T-cell (primary cell): Measurements from ENCODE around the gene PAFAH1B2. TPM values are rescaled to one million over a fixed set of nuclear protein-coding genes. Genes with fewer than 3 reads are reported as not detected.
A peak's percentile ranks its signal among the peaks of the same experiment; 100 is the strongest.

ENCODE experiments used
- ATAC-seq, 4 experiments: fragments of 200-7000 bp in 3 of 4; fragments of 150-1000 bp in 1 of 4; cut with Tn5 transposase; replicated peaks in 1 of 4; 1 replicate in 3 of 4; 2 replicates in 1 of 4; pipeline ENCODE4 v1.10.0; 2021; ENCODE audit warnings: moderate library complexity in 3 of 4, mild to moderate bottlenecking in 2 of 4, moderate number of reproducible peaks in 1 of 4
- CTCF ChIA-PET, 2 donors: fragments of 300-600 bp; sonication (Branson Sonifier 250); formaldehyde crosslinking; loops; one replicate each; lab custom pipeline; 2022; ENCODE audit warnings: antibody characterized with exemption in 2 of 2; lab: Charles Lee
- POLR2A ChIA-PET, 2 donors: fragments of 300-600 bp; sonication (Branson Sonifier 250); formaldehyde crosslinking; loops; one replicate each; lab custom pipeline; 2022; ENCODE audit warnings: antibody characterized with exemption in 2 of 2; lab: Charles Lee
- DNase-seq, 35 experiments: peaks; one replicate each; pipeline versions ENCODE4 v3.0.0 to v3.0.0-alpha.2; 2013 to 2023
- H3K27ac ChIP-seq: one replicate; pipeline ENCODE4 v1.5.1; 2013; ENCODE audit warnings: low read length
- H3K27me3 ChIP-seq, 2 experiments: replicated peaks in 1 of 2; 1 replicate in 1 of 2; 2 replicates in 1 of 2; pipeline versions ENCODE4 v1.6.1 to v1.7.0; 2013; ENCODE audit warnings: low read length in 1 of 2, mixed read lengths in 1 of 2; ENCODE audit not compliant: control insufficient read depth in 2 of 2, insufficient read depth in 2 of 2; ENCODE audit errors: extremely low read depth in 1 of 2
- H3K36me3 ChIP-seq, 2 donors: 1 replicate in 1 of 2; 2 replicates in 1 of 2; pipeline versions ENCODE4 v1.6.1 to v1.7.0; 2013; ENCODE audit warnings: low read length in 1 of 2; ENCODE audit not compliant: control insufficient read depth in 2 of 2, insufficient read depth in 1 of 2; ENCODE audit errors: extremely low read depth in 1 of 2
- H3K4me1 ChIP-seq, 2 experiments: 1 replicate in 1 of 2; 2 replicates in 1 of 2; pipeline versions ENCODE4 v1.6.1 to v1.7.0; 2013; ENCODE audit warnings: low read length in 2 of 2, mixed read lengths in 1 of 2; ENCODE audit not compliant: insufficient read depth in 2 of 2, control insufficient read depth in 1 of 2; ENCODE audit errors: extremely low read depth in 1 of 2
- H3K4me3 ChIP-seq, 2 donors: 1 replicate in 1 of 2; 2 replicates in 1 of 2; pipeline versions ENCODE4 v1.5.1 to v1.7.0; 2013; ENCODE audit warnings: mild to moderate bottlenecking in 2 of 2, low read length in 1 of 2, moderate library complexity in 1 of 2; ENCODE audit not compliant: control insufficient read depth in 1 of 2; ENCODE audit errors: extremely low read depth in 1 of 2
- H3K9me3 ChIP-seq: 2 replicates; pipeline ENCODE4 v1.7.0; 2013
- H3K27ac Mint-ChIP-seq, 2 donors: one replicate each; pipeline ENCODE4 v1.8.0; 2020 to 2021; ENCODE audit warnings: mild to moderate bottlenecking in 2 of 2, mixed read lengths in 2 of 2
- H3K27me3 Mint-ChIP-seq, 2 donors: one replicate each; pipeline ENCODE4 v1.8.0; 2021 to 2022; ENCODE audit warnings: mixed read lengths in 2 of 2
- H3K36me3 Mint-ChIP-seq: one replicate; pipeline ENCODE4 v1.8.0; 2021; ENCODE audit warnings: mixed read lengths
- H3K4me1 Mint-ChIP-seq, 3 donors: one replicate each; pipeline ENCODE4 v1.8.0; 2020 to 2022; ENCODE audit warnings: mixed read lengths in 3 of 3, mild to moderate bottlenecking in 1 of 3
- H3K4me3 Mint-ChIP-seq, 3 donors: one replicate each; pipeline ENCODE4 v1.8.0; 2020 to 2022; ENCODE audit warnings: mild to moderate bottlenecking in 3 of 3, mixed read lengths in 3 of 3, moderate library complexity in 3 of 3
- H3K9me3 Mint-ChIP-seq, 3 donors: one replicate each; pipeline ENCODE4 v1.8.0; 2020 to 2022; ENCODE audit warnings: mixed read lengths in 3 of 3
- WGBS: methylation state at CpG from one replicate; pipeline ENCODE4 v1.1.5; 2013; ENCODE audit warnings: missing lambda C conversion rate; ENCODE audit not compliant: insufficient coverage; 5-methylcytosine and 5-hydroxymethylcytosine counted together
- total RNA-seq, 35 experiments: library from RNA in 6 of 35; stranded (reverse) in 6 of 35; fragments of 120-200 nt in 1 of 35; gene quantifications; one replicate each; pipeline versions ENCODE4 v1.2.1 to v1.2.4 and lab custom pipeline; 2013 to 2026

The PAFAH1B2 gene
- total RNA-seq, 5 donors from 2014 or later (not counting 1 experiment from before 2014, with no cell fraction given): 44.1 to 55.9 (median 55.6) TPM

DNA sequence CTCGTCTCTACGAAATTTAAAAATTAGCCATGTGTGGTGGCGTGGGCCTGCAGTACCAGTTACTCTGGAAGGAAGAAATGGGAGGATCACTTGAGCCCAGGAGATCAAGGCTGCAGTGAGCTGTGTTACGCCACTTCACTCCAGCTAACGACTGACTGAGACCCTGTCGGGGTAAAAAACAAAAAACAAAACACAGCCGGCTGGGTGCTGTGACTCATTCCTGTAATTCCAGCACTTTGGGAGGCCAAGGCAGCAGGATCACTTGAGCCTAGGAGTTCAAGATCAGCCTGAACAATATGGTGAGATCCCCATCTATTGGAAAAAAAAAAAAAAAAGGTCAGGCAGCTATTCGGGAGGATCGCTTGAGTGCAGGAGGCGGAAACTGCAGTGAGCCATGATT lies 2.4 kb downstream of the PAFAH1B2 start:
- Mint-ChIP-seq H3K4me3 (peak overlapping the region in 2 of 3 donors; percentile 96 to 99), H3K27ac (no peak overlapping the region), H3K36me3 (peaks cover 11% of the 10 kb centered on the region), H3K9me3 (no peaks in the 10 kb centered on the region), H3K27me3 (no peaks in the 10 kb centered on the region), H3K4me1 (peaks cover 47 to 57% (median 55%) of the 10 kb centered on the region in 3 donors)
- CTCF ChIA-PET: interaction anchor here in 1 of 2 donors (0.6 to 1.6 kb wide), 3 partner anchors 26 to 106 kb away, joined by 3 to 8 read pairs (median 7); no protein-coding TSS in a partner anchor
- Histone ChIP-seq H3K4me1 (peaks cover 14 to 46% of the 10 kb centered on the region in 2 experiments), H3K27me3 (no peaks in the 10 kb centered on the region), H3K4me3 (no peak overlapping the region), H3K36me3 (peaks cover 2 to 15% of the 10 kb centered on the region in 2 donors), H3K27ac (no peak overlapping the region), H3K9me3 (no peaks in the 10 kb centered on the region)
- POLR2A ChIA-PET: interaction anchor here (0.6 to 3.2 kb wide), 2 partner anchors 33 kb away, joined by 4 to 21 read pairs; partner anchors contain the start of gene SIDT2 (in 1 of the 2)
- 93% methylated on average over 9 of the region's 10 CpGs for WGBS
- ATAC-seq (no peak), DNase-seq (no peak)

DNA sequence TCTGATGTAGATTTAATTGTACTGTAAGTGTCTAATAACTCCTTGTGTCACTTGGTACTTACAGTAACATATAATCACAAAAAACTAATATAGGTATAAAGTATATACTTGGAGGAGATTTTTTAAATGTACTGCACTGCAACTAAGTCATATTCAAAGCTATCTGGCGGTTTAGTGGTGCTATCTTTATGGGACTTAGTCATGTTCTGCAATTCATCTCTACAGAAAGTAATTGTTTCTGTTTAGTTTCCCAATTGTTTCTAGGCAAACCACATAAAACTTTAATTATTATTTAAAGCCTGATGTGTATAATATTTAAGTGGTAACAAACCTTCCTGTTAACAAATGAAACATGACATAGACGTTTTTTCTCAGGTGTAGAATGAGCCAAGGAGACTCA lies 8.0 kb downstream of the PAFAH1B2 start:
- no peak for ATAC-seq
- peaks cover 2 to 33% of the 10 kb centered on the region in 2 donors for H3K36me3 ChIP-seq
- Mint-ChIP-seq H3K27me3 (no peaks in the 10 kb centered on the region), H3K27ac (no peak overlapping the region), H3K36me3 (peaks cover 14% of the 10 kb centered on the region), H3K4me3 (no peak overlapping the region), H3K9me3 (no peaks in the 10 kb centered on the region), H3K4me1 (peaks cover 26 to 60% (median 49%) of the 10 kb centered on the region in 3 donors)
- no peaks in the 10 kb centered on the region for H3K27me3 ChIP-seq
- no peaks in the 10 kb centered on the region for H3K9me3 ChIP-seq
- CTCF ChIA-PET: interaction anchor here in 1 of 2 donors (0.8 kb wide), 1 partner anchor 26 kb away, joined by 3 read pairs; the partner anchor contains the start of gene SIDT2
- POLR2A ChIA-PET: no interaction called here
- WGBS: no CpG with 5 or more reads among the region's 2 CpGs
- H3K4me3 ChIP-seq: no peak overlapping the region
- peaks cover 2 to 22% of the 10 kb centered on the region in 2 experiments for H3K4me1 ChIP-seq
- no peak overlapping the region for H3K27ac ChIP-seq
- no peak for DNase-seq

DNA sequence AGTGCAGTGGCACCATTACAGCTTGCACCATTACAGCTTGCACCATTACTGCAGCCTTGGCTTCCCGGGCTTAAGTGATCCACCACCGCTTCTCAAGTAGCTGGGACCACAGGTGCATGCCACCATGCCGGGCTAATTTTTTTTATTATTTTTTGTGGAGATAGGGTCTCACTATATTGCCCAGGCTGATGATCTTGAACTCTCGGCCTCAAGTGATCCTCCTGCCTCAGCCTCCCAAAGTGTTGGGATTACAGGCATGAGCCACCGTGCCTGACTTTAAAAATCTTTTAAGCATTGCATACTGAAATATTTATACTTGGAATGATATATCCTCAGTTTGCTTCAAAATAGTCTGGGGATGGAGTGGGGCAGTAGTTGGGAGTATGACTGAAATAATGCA lies 10.4 kb downstream of the PAFAH1B2 start:
- H3K27ac Mint-ChIP-seq: no peak overlapping the region
- H3K4me1 Mint-ChIP-seq: peaks cover 31 to 52% (median 46%) of the 10 kb centered on the region in 3 donors
- POLR2A ChIA-PET: no interaction called here
- 100% methylated on average over 1 of the region's 5 CpGs for WGBS
- peaks cover 0 to 35% of the 10 kb centered on the region in 2 donors for H3K36me3 ChIP-seq
- CTCF ChIA-PET: no interaction called here
- no peak overlapping the region for H3K4me3 Mint-ChIP-seq
- H3K9me3 Mint-ChIP-seq: no peaks in the 10 kb centered on the region
- no peak overlapping the region for H3K27ac ChIP-seq
- peaks cover 15% of the 10 kb centered on the region for H3K36me3 Mint-ChIP-seq
- no peak overlapping the region for H3K4me3 ChIP-seq
- no peaks in the 10 kb centered on the region for H3K27me3 Mint-ChIP-seq
- H3K9me3 ChIP-seq: no peaks in the 10 kb centered on the region
- no peak for DNase-seq
- H3K27me3 ChIP-seq: no peaks in the 10 kb centered on the region
- peaks cover 0 to 11% of the 10 kb centered on the region in 2 experiments for H3K4me1 ChIP-seq
- ATAC-seq: no peak

DNA sequence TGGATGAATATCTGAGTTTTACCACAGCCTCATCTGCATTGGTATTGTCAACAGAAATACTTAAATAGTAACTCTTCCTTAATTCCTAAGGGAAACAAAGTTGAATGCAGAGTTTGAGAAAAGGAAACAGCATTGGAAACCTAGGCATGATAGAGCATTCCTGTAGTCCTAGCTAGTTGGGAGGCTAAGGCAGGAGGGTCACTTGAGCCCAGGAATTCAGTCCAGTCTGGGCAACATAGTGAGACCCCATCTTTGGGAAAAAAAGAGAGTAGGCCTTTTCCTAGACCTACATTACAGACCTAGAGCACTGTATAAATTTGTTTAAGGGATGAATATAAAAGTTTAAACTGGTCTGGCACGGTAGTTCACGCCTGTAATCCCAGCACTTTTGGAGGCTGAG lies 13.4 kb downstream of the PAFAH1B2 start:
- H3K4me1 Mint-ChIP-seq: peaks cover 24 to 36% (median 25%) of the 10 kb centered on the region in 3 donors
- no peak overlapping the region for H3K4me3 ChIP-seq
- WGBS: no CpG with 5 or more reads among the region's 2 CpGs
- no peak for DNase-seq
- H3K9me3 ChIP-seq: no peaks in the 10 kb centered on the region
- ChIA-PET CTCF (interaction anchor here in 1 of 2 donors (0.7 kb wide), 1 partner anchor 43 kb away, joined by 5 read pairs; no protein-coding TSS in a partner anchor), POLR2A (interaction anchor here in 1 of 2 donors (0.9 kb wide), 1 partner anchor 10 kb away, joined by 3 read pairs; no protein-coding TSS in a partner anchor)
- H3K36me3 Mint-ChIP-seq: peaks cover 15% of the 10 kb centered on the region
- H3K27ac Mint-ChIP-seq: no peak overlapping the region
- H3K4me1 ChIP-seq: peaks cover 0 to 5% of the 10 kb centered on the region in 2 experiments
- H3K36me3 ChIP-seq: peaks cover 0 to 47% of the 10 kb centered on the region in 2 donors
- no peak overlapping the region for H3K4me3 Mint-ChIP-seq
- H3K27ac ChIP-seq: no peak overlapping the region
- ATAC-seq: no peak
- no peaks in the 10 kb centered on the region for H3K27me3 Mint-ChIP-seq
- H3K27me3 ChIP-seq: no peaks in the 10 kb centered on the region
- H3K9me3 Mint-ChIP-seq: no peaks in the 10 kb centered on the region

DNA sequence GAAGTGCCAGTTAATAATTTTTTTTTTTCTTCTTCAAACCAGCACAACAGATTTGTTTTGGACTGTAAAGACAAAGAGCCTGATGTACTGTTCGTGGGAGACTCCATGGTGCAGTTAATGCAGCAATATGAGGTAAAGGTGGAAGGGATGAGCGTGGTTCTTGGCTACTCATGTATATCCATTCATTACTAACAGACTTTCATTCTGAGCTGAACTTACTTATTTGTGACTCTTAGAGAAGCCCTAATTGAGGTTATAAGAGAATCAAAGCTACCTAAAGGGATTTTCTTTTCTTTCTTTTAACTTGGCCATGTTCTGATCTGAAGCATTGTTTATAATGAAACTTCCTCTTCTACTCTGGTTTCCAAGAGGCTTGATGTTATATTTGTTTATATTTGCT lies 15.8 kb downstream of the PAFAH1B2 start:
- ATAC-seq (no peak), DNase-seq (no peak)
- Mint-ChIP-seq H3K27me3 (no peaks in the 10 kb centered on the region), H3K27ac (peak overlapping the region in 1 of 2 donors; percentile 52), H3K4me1 (peaks cover 19 to 24% (median 22%) of the 10 kb centered on the region in 3 donors), H3K4me3 (no peak overlapping the region), H3K9me3 (no peaks in the 10 kb centered on the region), H3K36me3 (peaks cover 15% of the 10 kb centered on the region)
- H3K4me3 ChIP-seq: no peak overlapping the region
- H3K9me3 ChIP-seq: no peaks in the 10 kb centered on the region
- no peaks in the 10 kb centered on the region for H3K27me3 ChIP-seq
- peaks cover 0 to 4% of the 10 kb centered on the region in 2 experiments for H3K4me1 ChIP-seq
- ChIA-PET POLR2A (interaction anchor here in 1 of 2 donors (0.6 kb wide), 1 partner anchor 62 kb away, joined by 3 read pairs; no protein-coding TSS in a partner anchor), CTCF (interaction anchor here in 1 of 2 donors (0.7 kb wide), 1 partner anchor 124 kb away, joined by 3 read pairs; no protein-coding TSS in a partner anchor)
- peaks cover 0 to 52% of the 10 kb centered on the region in 2 donors for H3K36me3 ChIP-seq
- no peak overlapping the region for H3K27ac ChIP-seq
- WGBS: no CpG with 5 or more reads among the region's 2 CpGs

DNA sequence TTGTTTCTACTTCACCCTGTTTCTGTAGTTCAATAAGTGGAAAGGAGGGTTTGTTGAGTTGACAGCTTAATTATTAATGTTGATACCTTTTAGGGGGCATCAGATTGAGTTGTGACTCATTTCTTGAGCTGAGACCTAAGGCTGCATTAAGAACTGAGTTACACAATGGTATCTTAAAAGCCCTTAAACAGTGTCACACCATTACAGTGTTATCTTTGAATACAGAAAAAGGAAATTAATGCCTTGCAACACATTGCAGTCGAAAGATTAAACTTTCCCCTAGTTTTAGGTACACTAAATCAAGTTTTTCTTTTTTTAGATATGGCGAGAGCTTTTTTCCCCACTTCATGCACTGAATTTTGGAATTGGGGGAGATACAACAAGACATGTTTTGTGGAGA lies 16.7 kb downstream of the PAFAH1B2 start:
- ChIA-PET CTCF (interaction anchor here in 1 of 2 donors (0.6 to 1.0 kb wide), 5 partner anchors 10 to 795 kb away, joined by 3 to 5 read pairs (median 3); no protein-coding TSS in a partner anchor), POLR2A (interaction anchor here in 1 of 2 donors (0.6 to 0.9 kb wide), 2 partner anchors 18 to 61 kb away, joined by 3 read pairs; partner anchors contain the start of gene SIDT2)
- H3K4me3 ChIP-seq: no peak overlapping the region
- no peaks in the 10 kb centered on the region for H3K27me3 ChIP-seq
- H3K4me3 Mint-ChIP-seq: no peak overlapping the region
- H3K9me3 ChIP-seq: no peaks in the 10 kb centered on the region
- ATAC-seq (no peak), DNase-seq (no peak)
- H3K27me3 Mint-ChIP-seq: no peaks in the 10 kb centered on the region
- peaks cover 18% of the 10 kb centered on the region for H3K36me3 Mint-ChIP-seq
- no peak overlapping the region for H3K27ac ChIP-seq
- peaks cover 2 to 51% of the 10 kb centered on the region in 2 donors for H3K36me3 ChIP-seq
- no CpG with 5 or more reads among the region's 2 CpGs for WGBS
- H3K9me3 Mint-ChIP-seq: no peaks in the 10 kb centered on the region
- H3K4me1 Mint-ChIP-seq: peaks cover 16 to 20% (median 19%) of the 10 kb centered on the region in 3 donors
- H3K4me1 ChIP-seq: peaks cover 0 to 4% of the 10 kb centered on the region in 2 experiments
- no peak overlapping the region for H3K27ac Mint-ChIP-seq
